Spleen (tissue), 11 donors: ENCODE measurements around the gene ARL15. TPM values are rescaled to one million over a fixed set of nuclear protein-coding genes. Genes with fewer than 3 reads are reported as not detected.

Source experiments
- DNase-seq: peaks from one replicate; pipeline ENCODE4 v3.0.0-alpha.2; 2020
- H3K27ac ChIP-seq, 8 donors: fragments of 200-600 bp; sonication (generic) in 7 of 8; 1 replicate in 4 of 8; 2 replicates in 4 of 8; pipeline versions ENCODE4 v1.5.0 to v1.8.0; 2016 to 2021; ENCODE audit warnings: inconsistent platforms in 4 of 8, mild to moderate bottlenecking in 4 of 8, moderate library complexity in 1 of 8
- H3K27me3 ChIP-seq, 7 donors: fragments of 200-600 bp; sonication (generic) in 6 of 7; replicated peaks in 1 of 7; 1 replicate in 4 of 7; 2 replicates in 3 of 7; pipeline versions ENCODE4 v1.5.0 to v1.8.0; 2016 to 2021; ENCODE audit warnings: inconsistent platforms in 3 of 7, mild to moderate bottlenecking in 1 of 7
- H3K36me3 ChIP-seq, 6 donors: fragments of 200-600 bp; sonication (generic) in 5 of 6; 1 replicate in 4 of 6; 2 replicates in 2 of 6; pipeline versions ENCODE4 v1.5.0 to v1.8.0; 2016 to 2021; ENCODE audit warnings: inconsistent platforms in 2 of 6
- H3K4me1 ChIP-seq, 6 donors: fragments of 200-600 bp; sonication (generic) in 5 of 6; 1 replicate in 3 of 6; 2 replicates in 3 of 6; pipeline versions ENCODE4 v1.5.0 to v1.8.0; 2016 to 2021; ENCODE audit warnings: inconsistent platforms in 3 of 6
- H3K4me3 ChIP-seq, 8 donors: fragments of 200-600 bp; sonication (generic) in 7 of 8; 1 replicate in 4 of 8; 2 replicates in 4 of 8; pipeline versions ENCODE4 v1.5.0 to v1.8.0; 2016 to 2021; ENCODE audit warnings: inconsistent platforms in 4 of 8, mild to moderate bottlenecking in 4 of 8, moderate library complexity in 2 of 8
- H3K9me3 ChIP-seq, 8 donors: fragments of 200-600 bp; sonication (generic) in 7 of 8; 1 replicate in 4 of 8; 2 replicates in 4 of 8; pipeline versions ENCODE4 v1.5.0 to v1.8.0; 2016 to 2021; ENCODE audit warnings: inconsistent platforms in 4 of 8
- CTCF ChIP-seq, 11 experiments: fragments of 200-600 bp in 7 of 11; fragments of 450-650 bp in 4 of 11; sonication (generic) in 4 of 11; IDR thresholded peaks in 8 of 11; conservative IDR thresholded peaks in 3 of 11; 1 replicate in 7 of 11; 2 replicates in 4 of 11; pipeline versions ENCODE4 v1.4.0 to v1.8.0; 2016 to 2021; ENCODE audit warnings: antibody characterized with exemption in 11 of 11, inconsistent platforms in 4 of 11, mild to moderate bottlenecking in 1 of 11
- POLR2A ChIP-seq, 3 donors: fragments of 450-650 bp; IDR thresholded peaks; one replicate each; pipeline ENCODE4 v1.5.1; 2017; ENCODE audit warnings: antibody characterized with exemption in 3 of 3, mild to moderate bottlenecking in 1 of 3
- POLR2AphosphoS5 ChIP-seq, 3 donors: sonication (generic); formaldehyde crosslinking; IDR thresholded peaks; one replicate each; pipeline ENCODE4 v1.5.1; 2017; ENCODE audit warnings: antibody characterized with exemption in 3 of 3
- WGBS, 5 donors: extraction: QIAGEN DNeasy Blood & Tissue Kit in 3 of 5; methylation state at CpG; one replicate each; pipeline versions ENCODE4 v1.1.5 to v1.1.7; 2013 to 2018; 5-methylcytosine and 5-hydroxymethylcytosine counted together
- intact Hi-C: fragments of 100-400 bp; cut with DNase I; formaldehyde crosslinking; loops from one replicate; pipeline ENCODE4 v1.15.0; 2023; ENCODE audit warnings: low total_unique reads
- polyA plus RNA-seq, 3 donors: library from polyadenylated mRNA; stranded (reverse); fragments of 200-250 nt; gene quantifications; one replicate each; pipeline ENCODE4 v1.2.1, GENCODE V29; 2013
- total RNA-seq, 7 donors: library from RNA; depleted of rRNA in 3 of 7; stranded (reverse); fragments of >200 nt in 3 of 7; fragmentation: NEBNext Ultra II Directional in 4 of 7; extraction: Animal tissue kit (Norgen Biotek cat#: 25700) in 4 of 7; gene quantifications; one replicate each; pipeline versions ENCODE4 v1.1.0 to v1.2.1, GENCODE V29; 2016 to 2021
- donor health status: healthy with polysubstance abuse.
- donor health status: DM: no; HTN: no; CAD: no; lungs with moderate emphysema.
- donor health status: DM: no; HTN: no; CAD: no.
- donor health status: Bipolar disorder and iron deficiency.
- donor health status: healthy.
- donor health status: DM: no; HTN: no; CAD: no.
- donor health status: DM: yes; HTN: yes; CAD: no.

Gene ARL15
- total and polyA plus RNA-seq, 10 donors = 6.3 to 70.2 (median 37.1) TPM

- no peaks in the 10 kb centered on the region for H3K4me1 ChIP-seq
- H3K9me3 ChIP-seq = peaks cover 2 to 29% (median 25%) of the 10 kb centered on the region in 8 donors
- intact Hi-C loops = no loop called here
- TF ChIP-seq POLR2A (IDR thresholded peaks at IDR 0.05) (no peak), CTCF (IDR thresholded peaks at IDR 0.05 in 8 of 11, conservative IDR thresholded peaks at IDR 0.05 in 3 of 11) (no peak), POLR2AphosphoS5 (IDR thresholded peaks at IDR 0.05) (no peak)
- no peak overlapping the region for H3K27ac ChIP-seq
- no peaks in the 10 kb centered on the region for H3K27me3 ChIP-seq
- 83 to 98% (median 91%) methylated on average over 1 of the region's 1 CpG for WGBS, 5 donors
- no peak for DNase-seq
- peaks cover 0 to 25% (median 0%) of the 10 kb centered on the region in 6 donors for H3K36me3 ChIP-seq
- H3K4me3 ChIP-seq = no peak overlapping the region
These were observed 348.1 kb downstream of the ARL15 start for GRCh38 chr5:53962306-53962705.

GRCh38 chr5:53956632-53957031 is 353.7 kb downstream of the ARL15 start:
- H3K27ac ChIP-seq = no peak overlapping the region
- H3K9me3 ChIP-seq = peaks cover 6 to 49% (median 43%) of the 10 kb centered on the region in 8 donors
- H3K4me1 ChIP-seq = no peaks in the 10 kb centered on the region
- TF ChIP-seq CTCF (IDR thresholded peaks at IDR 0.05 in 8 of 11, conservative IDR thresholded peaks at IDR 0.05 in 3 of 11) (no peak), POLR2A (IDR thresholded peaks at IDR 0.05) (no peak), POLR2AphosphoS5 (IDR thresholded peaks at IDR 0.05) (no peak)
- H3K27me3 ChIP-seq = no peaks in the 10 kb centered on the region
- no peak for DNase-seq
- intact Hi-C loops = no loop called here
- no peak overlapping the region for H3K4me3 ChIP-seq
- H3K36me3 ChIP-seq = peaks cover 0 to 34% (median 0%) of the 10 kb centered on the region in 6 donors

- Histone ChIP-seq H3K27me3 (no peaks in the 10 kb centered on the region), H3K27ac (no peak overlapping the region), H3K4me3 (no peak overlapping the region), H3K4me1 (no peaks in the 10 kb centered on the region), H3K36me3 (peaks cover 0 to 34% (median 0%) of the 10 kb centered on the region in 6 donors), H3K9me3 (peaks cover 6 to 49% (median 43%) of the 10 kb centered on the region in 8 donors)
- TF ChIP-seq CTCF (IDR thresholded peaks at IDR 0.05 in 8 of 11, conservative IDR thresholded peaks at IDR 0.05 in 3 of 11) (no peak), POLR2A (IDR thresholded peaks at IDR 0.05) (no peak), POLR2AphosphoS5 (IDR thresholded peaks at IDR 0.05) (no peak)
- 68 to 86% (median 83%) methylated on average over 1 of the region's 1 CpG for WGBS, 5 donors
- intact Hi-C loops = no loop called here
- no peak for DNase-seq
These were observed 354.2 kb downstream of the ARL15 start for GRCh38 chr5:53956196-53956595.

- TF ChIP-seq CTCF (IDR thresholded peaks at IDR 0.05 in 8 of 11, conservative IDR thresholded peaks at IDR 0.05 in 3 of 11) = no peak
- TF ChIP-seq POLR2A (IDR thresholded peaks at IDR 0.05) = no peak
- no peak for TF ChIP-seq POLR2AphosphoS5 (IDR thresholded peaks at IDR 0.05)
- Histone ChIP-seq H3K9me3 (peaks cover 0 to 5% (median 0%) of the 10 kb centered on the region in 8 donors), H3K4me1 (no peaks in the 10 kb centered on the region), H3K36me3 (peaks cover 0 to 9% (median 0%) of the 10 kb centered on the region in 6 donors), H3K4me3 (no peak overlapping the region), H3K27ac (no peak overlapping the region), H3K27me3 (no peaks in the 10 kb centered on the region)
- WGBS, 5 donors = 93 to 99% (median 96%) methylated on average over 3 of the region's 3 CpGs
- intact Hi-C loops = no loop called here
- DNase-seq = no peak
These were observed 359.8 kb downstream of the ARL15 start for GRCh38 chr5:53950621-53951020.
